HG03066 (cell line): ENCODE measurements around the gene DNAJC9.
"Not testable (repeated sequence)": the region's sequence is repeated elsewhere in the genome, so short reads cannot be mapped to it uniquely, and the experiment has no call there.

Source experiments
- ATAC-seq: cut with Tn5 transposase; IDR thresholded peaks from one replicate; pipeline ENCODE4 v1.9.1; 2021; ENCODE audit warnings: low read depth; ENCODE audit not compliant: unreplicated experiment

The DNAJC9 gene, protein sequence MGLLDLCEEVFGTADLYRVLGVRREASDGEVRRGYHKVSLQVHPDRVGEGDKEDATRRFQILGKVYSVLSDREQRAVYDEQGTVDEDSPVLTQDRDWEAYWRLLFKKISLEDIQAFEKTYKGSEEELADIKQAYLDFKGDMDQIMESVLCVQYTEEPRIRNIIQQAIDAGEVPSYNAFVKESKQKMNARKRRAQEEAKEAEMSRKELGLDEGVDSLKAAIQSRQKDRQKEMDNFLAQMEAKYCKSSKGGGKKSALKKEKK

DNA sequence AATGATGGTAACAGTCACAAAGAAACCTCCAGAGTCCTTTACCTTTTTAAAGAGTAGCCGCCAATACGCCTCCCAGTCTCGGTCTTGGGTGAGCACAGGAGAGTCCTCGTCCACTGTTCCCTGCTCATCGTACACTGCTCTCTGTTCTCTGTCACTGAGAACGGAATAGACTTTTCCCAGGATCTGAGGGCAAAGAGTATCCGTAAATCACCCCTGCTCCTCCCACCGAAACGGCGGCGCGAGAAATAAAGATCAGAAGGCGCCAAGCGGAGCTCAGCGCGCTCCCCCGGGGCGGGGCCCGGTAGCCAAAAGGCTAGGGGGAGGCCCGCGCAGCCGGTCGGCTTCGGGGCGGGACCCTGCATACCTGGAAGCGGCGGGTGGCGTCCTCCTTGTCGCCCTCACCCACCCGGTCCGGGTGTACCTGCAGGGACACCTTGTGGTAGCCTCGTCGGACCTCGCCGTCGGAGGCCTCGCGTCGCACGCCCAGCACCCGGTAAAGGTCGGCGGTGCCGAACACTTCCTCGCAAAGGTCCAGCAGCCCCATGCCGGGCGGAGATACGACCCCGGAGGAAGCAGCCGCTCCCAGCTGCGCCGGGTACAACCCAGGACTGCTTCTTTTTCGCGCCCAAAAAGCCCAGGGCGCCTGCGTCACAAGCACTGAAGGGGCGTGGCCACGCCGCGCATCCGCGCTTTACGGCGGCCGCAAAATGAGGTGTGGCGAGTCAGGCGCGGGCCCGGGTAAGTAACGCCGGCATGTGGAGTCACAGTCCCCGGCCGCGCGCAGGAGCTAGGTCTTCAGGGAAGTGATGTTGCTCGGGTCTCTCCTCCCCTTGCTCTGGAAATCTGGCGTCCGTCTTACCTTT is at the start of gene DNAJC9:
TSS of gene DNAJC9 (minus strand) at position 610 of the 863 bp plus-strand sequence. CDS start at position 544, 66 bp downstream.
- peak; percentile 81 for ATAC-seq

DNA sequence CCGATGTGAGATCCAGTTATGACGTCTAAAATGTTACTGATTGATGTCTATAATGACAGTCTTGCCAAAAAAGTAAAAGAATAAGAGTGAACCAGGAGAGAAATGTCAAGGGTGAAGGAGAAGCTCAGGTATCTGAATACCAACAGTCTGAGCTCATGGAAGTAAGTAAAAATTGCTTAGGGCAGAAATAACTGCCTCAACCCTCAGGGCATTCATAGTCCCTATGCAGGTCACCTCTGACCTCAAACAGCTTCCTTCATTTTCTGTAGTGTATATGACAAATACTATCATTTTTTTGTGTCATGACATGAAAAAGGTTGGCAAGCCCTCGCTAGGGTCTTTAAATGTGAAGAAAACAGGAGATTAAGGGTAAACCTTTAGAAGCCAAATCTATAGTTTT is 46.4 kb upstream of the DNAJC9 start:
- no peak for ATAC-seq

DNA sequence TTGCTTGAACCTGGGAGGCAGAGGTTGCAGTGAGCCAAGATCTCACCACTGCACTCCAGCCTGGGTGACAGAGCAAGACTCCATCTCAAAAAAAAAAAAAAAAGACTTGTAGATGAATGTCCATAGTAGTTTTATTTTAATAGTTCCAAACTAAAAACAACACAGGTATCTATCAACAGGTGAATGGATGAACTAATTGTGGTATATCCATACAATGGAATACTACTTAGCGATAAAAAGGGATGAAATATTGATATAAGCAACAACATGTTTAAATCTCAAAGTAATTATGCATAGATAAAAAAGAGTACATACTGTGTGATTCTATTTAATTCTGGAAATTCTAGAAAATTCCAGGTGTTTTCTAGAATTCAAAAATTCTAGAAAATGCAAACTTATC is 42.9 kb upstream of the DNAJC9 start:
- no peak for ATAC-seq

DNA sequence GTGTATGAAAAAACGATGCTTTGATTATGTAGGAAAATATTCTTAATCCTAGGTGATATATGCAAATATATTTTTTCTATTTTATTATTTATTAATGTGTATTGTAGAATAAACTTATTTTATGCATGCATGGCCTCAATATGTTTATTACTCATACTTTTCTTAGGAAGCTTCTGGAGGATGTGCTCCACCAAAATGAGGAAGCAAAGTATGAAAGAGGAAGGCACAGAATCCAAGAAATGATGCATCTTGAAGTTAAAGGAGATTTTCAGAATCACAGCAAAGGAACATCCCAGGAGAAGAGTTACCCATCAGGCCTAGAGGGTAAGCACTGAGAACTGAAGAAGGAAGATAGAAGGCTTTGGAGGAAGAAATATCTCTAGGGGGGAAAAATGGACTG is 40.4 kb upstream of the DNAJC9 start:
- ATAC-seq: no peak

DNA sequence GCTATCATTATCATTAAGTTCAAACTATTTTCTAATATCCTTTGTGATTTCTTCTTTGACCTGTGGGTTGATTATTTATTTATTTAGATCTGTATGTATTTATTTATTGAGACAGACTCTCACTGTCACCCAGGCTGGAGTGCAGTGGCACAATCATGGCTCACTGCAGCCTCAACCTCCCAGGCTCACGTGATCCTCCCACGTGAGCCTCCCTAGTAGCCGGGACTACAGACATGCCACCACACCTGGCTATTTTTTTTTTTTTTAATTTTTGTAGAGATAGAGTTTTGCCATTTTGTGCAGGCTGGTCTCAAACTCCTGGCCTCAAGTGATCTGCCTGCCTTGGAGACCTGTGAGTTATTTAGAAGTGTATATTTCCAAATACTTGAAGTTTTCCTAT is 34.0 kb upstream of the DNAJC9 start:
- no peak for ATAC-seq

DNA sequence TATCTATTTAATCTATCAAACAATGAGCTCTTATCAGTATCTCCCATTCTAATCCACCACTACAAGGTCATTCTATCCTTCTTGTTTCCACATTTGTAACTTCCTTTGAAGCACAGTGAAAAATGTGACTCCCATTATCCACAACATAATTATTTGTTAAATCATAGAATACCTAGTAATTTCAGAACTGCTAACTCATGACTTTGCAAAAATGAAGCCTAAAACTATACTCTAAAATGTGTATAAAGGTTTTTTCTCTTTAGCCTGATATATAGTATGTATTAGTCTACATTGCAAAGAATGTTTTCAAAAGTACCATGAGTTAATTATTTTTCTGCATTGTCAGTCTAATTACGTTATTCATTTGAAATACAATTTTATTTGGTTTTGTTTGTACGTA is 17.4 kb upstream of the DNAJC9 start:
- ATAC-seq: no peak

DNA sequence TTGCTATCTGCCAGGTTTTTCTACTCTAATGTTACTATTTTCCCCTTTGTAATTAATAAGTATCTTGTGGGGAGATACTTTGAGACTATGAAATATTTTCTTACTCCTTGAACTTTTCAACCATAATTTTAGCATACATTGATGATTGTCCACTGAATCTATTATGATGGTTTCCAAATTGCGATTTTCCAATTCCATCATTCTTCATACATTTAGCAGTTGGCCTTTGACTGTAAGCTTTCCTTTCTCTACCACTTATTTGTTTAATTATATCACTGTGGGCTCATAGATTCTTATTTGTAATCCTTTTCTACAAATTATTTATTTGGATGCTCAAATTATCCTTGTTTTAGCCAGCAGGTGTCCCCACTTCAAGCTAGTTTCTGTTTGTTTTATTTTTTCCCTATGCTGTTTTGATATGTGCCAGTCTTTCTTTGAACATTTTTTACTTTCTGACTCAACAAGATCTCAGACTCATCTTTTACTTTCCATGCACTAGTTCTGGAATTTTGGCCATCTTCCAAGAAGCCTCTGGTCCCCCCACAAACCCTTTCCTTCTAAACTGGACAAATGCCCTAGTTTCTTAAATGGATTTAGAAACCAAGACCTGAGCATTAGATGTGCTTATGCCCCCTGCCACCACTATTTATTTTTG is 16.8 kb upstream of the DNAJC9 start:
- no peak for ATAC-seq

DNA sequence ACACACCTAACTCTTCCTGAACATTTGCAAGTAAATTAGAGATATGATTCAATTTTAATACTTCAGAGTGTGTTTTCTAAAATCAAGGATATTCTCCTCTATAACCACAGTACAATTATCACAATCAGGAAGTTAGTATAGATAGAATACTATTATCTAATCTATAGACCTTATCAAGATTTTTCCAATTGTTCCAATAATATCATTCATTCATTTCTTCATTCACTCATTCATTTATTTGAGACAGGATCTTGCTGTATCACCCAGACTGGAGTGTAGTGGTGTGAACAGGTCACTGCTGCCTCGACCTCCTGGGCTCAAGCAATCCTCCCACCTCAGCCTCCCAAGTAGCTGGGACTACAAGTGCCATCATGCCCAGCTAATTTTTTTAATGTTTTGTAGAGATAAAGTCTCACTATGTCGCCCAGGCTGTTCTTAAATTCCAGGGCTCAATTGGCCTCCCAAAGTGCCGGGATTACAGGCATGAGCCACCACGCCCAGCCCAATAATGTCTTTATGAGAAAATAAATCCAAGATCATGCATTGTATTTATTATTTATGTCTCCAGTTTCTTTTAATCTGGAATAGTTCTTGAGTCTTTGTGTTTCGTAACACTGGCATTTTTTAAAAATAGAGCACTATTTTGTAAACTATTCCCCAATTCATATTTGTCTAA is 16.0 kb upstream of the DNAJC9 start:
- ATAC-seq: no peak

DNA sequence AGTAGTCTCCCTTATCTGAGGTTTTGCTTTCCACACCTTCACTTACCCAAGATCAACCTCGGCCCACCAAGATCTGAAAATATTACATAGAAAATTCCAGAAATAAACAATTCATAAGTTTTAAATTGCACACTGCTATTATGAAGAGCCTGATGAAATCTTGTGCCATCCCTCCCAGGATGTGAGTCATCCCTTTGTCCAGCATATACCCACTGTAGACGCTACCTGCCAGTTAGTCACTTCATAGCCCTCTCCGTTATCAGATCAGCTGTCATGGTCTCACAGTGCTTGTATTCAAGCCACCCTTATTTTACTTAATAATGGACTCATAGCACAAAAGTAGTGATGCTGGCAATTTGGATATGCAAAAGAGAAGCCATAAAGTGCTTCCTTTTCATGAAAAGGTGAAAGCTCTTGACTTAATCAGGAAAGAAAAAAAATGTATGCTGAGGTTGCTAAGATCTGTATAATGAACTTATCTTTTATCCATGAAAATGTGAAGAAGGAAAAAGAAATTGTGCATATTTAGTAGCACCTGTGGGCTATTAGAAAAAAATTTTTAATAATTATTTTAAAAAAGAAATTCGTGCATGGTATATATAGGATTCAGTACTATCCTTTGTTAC is 15.2 kb upstream of the DNAJC9 start:
- no peak for ATAC-seq

DNA sequence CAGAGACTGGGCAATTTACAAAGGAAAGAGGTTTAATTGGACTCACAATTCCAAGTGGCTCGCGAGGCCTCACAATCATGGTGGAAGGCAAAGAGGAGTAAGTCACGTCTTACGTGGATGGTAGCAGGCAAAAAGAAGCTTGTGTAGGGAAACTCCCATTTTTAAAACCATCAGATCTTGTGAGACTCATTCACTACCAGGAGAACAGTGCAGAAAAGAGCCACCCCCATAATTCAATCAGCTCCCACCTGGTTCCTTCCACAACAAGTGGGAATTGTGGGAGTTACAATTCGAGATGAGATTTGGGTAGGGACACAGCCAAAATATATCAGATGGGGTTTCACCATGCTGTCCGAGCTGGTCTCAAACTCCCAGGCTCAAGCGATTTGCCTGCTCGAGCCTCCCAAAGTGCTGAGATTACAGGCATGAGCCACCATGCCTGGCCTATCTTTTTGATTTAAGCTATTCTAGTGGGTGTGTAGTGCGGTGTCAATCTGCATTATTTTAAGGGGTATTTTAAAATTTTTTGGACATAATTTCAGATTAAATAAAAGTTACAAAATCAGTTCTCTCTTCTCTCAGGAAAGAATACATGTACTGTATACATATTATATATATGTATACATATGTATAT is 14.4 kb upstream of the DNAJC9 start:
- no peak for ATAC-seq

DNA sequence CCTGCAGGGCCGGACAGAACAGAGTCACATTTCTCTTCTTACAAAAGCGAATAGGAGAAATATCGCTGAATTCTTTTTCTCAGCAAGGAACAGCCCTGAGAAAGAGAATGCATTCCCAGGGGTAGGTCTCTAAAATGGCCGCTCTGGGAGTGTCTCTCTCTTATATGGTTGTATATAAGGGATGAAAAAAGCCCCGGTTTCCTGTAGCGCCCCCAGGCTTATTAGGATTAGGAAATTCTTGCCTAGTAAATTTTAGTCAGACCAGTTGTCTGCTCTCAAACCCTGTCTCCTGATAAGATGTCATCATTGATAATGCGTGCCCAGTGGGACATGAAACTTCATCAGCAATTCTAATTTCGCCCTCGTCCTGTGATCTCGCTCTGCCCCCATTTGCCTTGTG is 11.6 kb upstream of the DNAJC9 start:
- ATAC-seq: not testable (repeated sequence)

DNA sequence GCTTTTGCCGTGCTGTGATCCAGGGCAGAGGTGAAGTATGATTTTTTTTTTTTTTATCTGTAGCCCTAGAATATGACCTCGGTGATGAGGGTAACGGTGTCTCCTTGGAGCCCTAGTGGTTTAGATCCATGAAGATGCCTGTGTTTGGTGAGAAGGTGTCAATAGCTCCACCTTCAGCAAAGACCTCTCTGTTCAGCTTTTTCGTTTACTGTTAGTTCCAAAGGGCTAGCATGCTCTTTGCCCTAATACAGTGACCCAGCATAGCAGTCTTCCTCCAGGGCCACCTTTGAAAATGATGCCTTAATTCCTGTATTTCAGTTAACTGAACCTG is 6.1 kb upstream of the DNAJC9 start:
- ATAC-seq: no peak

DNA sequence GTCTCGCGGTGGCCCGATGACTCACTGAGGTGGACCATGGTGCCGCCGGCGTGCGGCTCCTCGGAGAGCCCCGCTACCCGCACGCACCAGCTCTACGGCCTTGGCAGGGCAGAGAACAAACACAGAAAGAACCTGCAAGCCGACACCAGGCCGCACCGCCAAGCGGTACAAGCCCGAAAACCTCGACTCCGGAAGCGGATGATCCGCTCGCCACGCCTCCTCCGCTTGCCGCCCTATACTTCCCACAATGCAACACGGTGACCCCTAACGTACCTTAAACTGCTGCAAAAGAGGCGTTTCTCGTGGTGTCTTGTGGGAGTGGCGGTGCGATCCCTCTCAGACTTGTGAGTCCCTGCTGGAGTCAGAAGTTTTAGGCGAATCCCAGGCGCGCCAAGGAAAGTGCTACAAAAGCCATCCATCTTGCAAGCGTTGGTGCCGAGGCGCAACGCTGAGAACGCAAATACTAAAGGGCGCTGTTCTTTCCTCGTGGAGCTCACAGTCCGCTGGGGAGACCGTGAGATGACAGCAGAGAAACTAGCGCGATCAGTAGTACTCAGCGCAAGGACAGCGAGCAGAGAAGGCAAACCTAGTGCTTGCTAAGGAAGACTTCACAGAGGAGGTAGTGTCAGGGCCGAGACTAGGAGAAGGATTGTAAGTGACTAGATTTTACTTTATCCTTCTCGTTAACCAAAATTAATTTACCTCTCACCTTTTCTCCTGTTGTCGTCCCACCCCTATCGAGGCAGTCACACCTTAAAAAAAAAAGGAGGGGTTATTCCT is 5.6 kb upstream of the DNAJC9 start, which contains the start of gene MRPS16:
TSS of gene MRPS16 (minus strand) at position 200 of the 780 bp plus-strand sequence. CDS start at position 38, 162 bp downstream.
- ATAC-seq: peak; percentile 88

DNA sequence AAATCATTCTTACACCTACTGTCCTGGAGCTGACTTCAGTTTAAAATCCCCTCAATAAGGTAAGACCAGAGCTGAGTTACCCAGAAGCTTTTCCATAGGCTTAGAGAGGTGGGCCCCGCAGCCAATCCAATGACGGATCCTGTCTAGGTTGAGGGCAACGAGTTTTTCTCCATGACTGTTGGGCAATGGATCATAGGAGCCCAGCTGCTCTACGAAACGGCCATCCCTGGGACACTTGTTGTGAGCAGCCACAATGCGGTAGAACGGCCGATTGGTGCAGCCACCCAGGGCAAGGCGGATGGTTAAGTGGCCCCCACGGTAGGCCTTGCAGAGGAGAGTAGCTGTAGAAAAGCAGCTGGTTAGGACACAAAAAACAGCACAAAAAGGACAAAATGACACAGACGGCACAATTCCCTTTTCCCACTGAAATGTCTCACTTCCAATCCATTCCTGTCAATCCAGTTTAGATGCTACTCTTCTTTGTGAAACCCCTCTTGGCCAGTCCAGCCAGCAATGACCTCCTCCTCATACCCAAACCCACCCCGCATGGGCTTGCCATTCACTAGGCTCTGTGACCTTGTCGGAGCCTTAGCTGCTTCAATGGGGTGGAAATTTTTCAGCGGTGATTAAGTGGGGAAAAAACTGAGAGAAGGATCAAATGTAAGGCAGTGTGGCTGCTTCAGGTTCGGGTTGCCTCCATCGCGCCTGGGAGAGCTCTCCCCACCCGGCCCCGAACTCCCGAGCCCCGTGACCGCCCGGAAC is 4.8 kb upstream of the DNAJC9 start:
- ATAC-seq: no peak

DNA sequence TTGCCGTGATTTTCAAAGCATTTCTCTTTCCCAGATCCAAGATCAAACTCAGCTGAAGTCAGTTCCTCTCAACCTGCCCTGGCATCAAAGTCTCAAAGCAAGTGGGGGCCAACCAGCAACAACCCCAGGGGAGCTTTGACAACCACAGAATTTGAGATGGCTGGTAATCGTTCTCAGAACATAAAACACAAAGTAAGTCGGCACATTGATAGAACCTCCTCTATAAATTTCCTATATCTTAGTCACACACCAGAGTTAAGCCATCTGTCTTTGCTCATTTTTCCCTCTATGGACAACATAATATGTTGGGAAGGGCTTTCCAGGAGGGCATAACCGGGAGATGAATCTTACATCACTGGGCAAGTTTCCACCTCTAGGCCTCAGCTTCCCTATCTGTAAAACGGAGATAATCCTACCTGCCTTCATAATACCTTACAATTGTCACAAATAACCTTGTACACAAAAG is 1.2 kb upstream of the DNAJC9 start:
- no peak for ATAC-seq

DNA sequence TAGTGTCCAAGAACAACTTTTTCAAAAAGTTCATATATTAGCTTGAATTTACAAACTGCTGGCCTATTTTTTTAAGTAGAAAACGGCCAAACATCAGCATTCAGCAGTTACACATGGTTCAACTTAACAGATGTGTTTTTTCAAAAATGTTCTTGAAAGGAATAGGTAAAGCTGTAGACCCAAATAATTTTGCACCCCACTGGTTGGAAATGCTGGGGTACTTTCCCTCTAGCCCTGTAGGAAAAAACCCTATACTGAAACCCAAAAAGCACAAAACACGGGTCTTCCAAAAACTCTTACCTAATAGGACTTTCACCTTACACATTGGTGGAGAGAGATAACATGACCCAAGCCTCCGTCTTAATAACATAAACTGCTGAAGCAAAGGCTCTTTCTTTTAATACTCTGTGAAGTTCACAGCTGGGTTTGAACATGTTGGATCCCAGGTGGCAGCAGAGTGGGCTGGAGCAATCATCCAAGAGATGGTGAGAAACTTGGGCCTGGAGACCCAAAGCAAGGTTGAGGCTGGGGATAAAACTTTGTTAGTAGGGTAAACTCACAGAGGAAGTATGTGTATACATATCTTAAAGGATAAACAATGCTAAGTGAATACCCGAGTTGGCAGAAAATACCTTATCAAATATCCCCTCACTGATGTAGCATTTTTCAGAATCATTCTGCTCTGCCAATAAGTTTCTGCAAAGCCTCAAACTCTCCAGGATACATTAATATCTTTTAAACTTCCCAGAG is 629 bp upstream of the DNAJC9 start:
- ATAC-seq: no peak

DNA sequence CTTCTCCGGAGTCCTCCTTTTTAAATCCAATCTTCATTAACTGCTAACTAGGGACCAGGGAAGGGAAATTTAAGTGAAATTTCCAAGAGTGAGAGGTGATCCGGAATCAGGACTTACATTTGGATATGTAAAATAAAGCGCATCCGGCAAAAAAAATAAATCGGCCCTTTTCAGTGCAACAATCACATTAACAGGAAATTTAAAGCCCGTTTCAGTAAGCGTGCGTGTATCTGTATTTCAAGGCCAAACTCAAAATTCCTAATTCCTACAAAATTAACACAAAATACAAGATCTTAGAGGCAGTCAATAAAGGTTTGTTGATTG is 771 bp downstream of the DNAJC9 start:
- no peak for ATAC-seq
